SKM-1 treated with dmso at 0.1 percent for 144 hours (cell line): ENCODE data around the gene MAPK9.

Source experiments
- DNase-seq: peaks from one replicate; lab custom pipeline; 2025; ENCODE audit not compliant: unreplicated experiment; lab: John Stamatoyannopoulos, UW

MAPK9 gene

GRCh38 chr5:180296771-180297170 lies 4.9 kb upstream of the MAPK9 start:
- no peak for DNase-seq

- DNase-seq = no peak
These were observed 3.2 kb upstream of the MAPK9 start for GRCh38 chr5:180294913-180295555.

DNA sequence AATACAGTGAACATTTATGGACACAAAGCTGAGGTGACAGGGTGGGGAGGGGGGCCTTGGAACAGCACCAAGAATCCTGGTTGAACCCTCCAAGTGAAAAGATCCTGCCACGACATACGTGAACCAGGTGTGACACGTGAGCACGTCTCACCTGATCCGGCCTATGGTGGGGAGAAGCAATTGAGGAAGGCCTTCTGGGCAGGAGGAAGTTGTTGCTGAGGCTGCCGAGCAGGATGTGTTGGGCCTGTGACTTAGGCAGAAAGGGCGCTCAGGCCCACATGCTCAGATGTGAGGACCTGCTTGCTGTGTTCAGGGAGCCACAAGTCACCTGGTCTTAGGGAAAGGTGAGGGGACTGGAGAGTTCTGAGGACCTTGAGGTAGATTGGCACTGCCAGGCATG lies 2.5 kb upstream of the MAPK9 start:
- DNase-seq = peak; percentile 21

GRCh38 chr5:180291234-180291940 lies 496 bp downstream of the MAPK9 start:
- DNase-seq = no peak

DNA sequence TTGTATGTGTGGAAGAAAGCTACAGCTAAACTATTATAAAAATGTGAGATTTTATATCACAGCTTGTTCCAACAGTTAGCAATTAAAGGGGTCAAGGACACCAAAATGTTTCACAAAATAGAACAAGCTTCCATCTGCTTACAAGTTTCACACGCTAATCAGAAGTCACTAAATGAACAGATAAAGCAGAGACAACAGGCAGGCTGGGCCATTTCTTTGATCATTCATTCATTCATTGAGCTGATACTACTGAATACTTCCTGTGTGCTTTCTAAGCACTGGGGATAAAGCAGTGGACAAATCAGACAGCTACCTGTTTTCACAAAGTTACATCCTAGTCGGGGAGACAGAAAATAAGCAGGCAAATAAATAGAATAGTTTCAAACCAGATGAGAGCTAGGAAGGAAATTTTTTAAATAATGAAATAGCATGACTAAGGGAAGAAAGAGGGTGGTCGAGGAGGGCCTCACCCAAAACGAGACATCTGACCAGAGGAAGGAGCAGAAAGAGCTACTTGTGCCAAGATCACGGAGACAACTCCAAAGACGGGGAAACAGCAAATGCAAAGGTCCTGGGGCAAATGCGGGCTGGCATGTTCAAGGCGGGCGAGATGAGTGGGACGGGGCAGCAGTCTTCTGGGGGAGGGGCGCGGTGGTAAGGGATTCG lies 1.2 kb downstream of the MAPK9 start:
- DNase-seq = no peak

GRCh38 chr5:180289966-180290365 lies 1.9 kb downstream of the MAPK9 start:
- no peak for DNase-seq

DNA sequence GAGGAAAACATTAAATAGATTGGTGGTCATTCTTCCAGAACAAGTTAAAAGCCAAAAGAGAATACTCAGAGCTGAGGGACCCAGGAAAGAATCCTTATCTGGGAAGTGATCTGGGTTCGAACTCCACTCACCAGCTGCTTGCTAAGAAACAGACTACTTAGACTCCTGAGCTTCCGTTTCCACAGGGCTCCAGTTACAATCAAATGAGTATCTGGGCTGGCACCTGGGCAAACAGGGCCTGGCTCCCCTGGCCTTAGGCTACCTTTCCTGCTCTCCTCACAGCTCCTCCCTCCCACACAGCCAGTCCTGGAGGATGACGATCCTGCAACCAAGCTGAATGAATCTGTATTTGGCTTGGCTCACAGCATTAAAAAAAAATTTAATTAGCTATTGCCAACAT lies 2.5 kb downstream of the MAPK9 start:
- DNase-seq = no peak

GRCh38 chr5:180287868-180288267 lies 4.0 kb downstream of the MAPK9 start:
- DNase-seq = no peak

DNA sequence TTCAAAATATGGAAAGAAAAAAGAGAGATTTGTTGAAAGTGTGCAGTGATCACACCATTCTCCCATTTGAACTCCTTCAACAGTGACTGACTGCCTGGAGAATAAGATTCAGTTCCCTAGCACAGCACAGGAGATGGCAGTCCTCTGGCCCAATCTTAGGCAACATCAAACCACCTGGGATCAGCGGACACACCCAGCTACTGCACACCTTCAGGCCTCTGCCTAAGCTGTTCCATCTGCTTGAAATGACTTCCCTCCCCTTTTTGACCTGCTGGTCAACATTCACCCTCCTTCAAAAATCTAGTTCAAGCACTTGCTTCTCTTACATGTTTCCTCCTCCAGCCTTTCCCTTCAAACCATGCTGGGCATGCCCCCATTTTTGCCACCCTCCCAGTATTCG lies 4.5 kb downstream of the MAPK9 start:
- no peak for DNase-seq

GRCh38 chr5:180284149-180284548 lies 7.7 kb downstream of the MAPK9 start:
- DNase-seq = peak; percentile 50

GRCh38 chr5:180283026-180283615 lies 8.8 kb downstream of the MAPK9 start:
- DNase-seq = no peak

- DNase-seq = no peak
These were observed 9.6 kb downstream of the MAPK9 start for GRCh38 chr5:180282281-180282680.

- DNase-seq = no peak
These were observed 10.2 kb downstream of the MAPK9 start for GRCh38 chr5:180281706-180282105.

- DNase-seq = no peak
These were observed 17.2 kb downstream of the MAPK9 start for GRCh38 chr5:180274695-180275094.

- peak; percentile 79 for DNase-seq
These were observed 20.7 kb downstream of the MAPK9 start for GRCh38 chr5:180271221-180271620.

- DNase-seq = no peak
These were observed 32.6 kb downstream of the MAPK9 start for GRCh38 chr5:180259260-180259611.

- no peak for DNase-seq
These were observed 38.7 kb downstream of the MAPK9 start for GRCh38 chr5:180253036-180253824.

- no peak for DNase-seq
These were observed 40.0 kb downstream of the MAPK9 start for GRCh38 chr5:180251887-180252286.

DNA sequence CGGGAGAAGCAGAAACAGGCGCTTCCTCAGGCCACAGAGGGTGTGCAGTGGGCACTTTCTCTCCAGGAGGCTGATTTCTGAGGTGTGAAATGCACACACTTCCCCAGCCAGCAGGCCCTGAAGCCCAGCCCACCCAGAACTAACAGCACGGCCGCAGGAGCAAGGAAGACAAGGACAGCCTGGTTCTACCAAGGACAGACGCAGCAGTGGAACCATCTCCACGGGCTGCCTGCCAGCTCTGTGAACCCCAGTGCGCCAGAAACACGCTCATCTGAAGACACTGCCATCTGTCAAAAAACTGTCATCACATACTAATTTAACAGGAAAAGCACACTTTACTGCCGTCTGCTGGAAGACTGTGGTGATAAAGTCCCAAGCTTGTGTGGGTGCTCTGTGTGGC lies 40.7 kb downstream of the MAPK9 start:
- DNase-seq = no peak

GRCh38 chr5:180250329-180250728 lies 41.6 kb downstream of the MAPK9 start:
- no peak for DNase-seq

GRCh38 chr5:180241600-180241999 lies 50.3 kb downstream of the MAPK9 start:
- DNase-seq = no peak
